ENCODE data around the gene IFIT1.
"Not testable (repeated sequence)": the region's sequence is repeated elsewhere in the genome, so short reads cannot be mapped to it uniquely, and the experiment has no call there.

IFIT1 gene

GRCh38 chr10:89403043-89403442 is 10.6 kb downstream of the IFIT1 start:
- no peak for FAIRE-seq

DNA sequence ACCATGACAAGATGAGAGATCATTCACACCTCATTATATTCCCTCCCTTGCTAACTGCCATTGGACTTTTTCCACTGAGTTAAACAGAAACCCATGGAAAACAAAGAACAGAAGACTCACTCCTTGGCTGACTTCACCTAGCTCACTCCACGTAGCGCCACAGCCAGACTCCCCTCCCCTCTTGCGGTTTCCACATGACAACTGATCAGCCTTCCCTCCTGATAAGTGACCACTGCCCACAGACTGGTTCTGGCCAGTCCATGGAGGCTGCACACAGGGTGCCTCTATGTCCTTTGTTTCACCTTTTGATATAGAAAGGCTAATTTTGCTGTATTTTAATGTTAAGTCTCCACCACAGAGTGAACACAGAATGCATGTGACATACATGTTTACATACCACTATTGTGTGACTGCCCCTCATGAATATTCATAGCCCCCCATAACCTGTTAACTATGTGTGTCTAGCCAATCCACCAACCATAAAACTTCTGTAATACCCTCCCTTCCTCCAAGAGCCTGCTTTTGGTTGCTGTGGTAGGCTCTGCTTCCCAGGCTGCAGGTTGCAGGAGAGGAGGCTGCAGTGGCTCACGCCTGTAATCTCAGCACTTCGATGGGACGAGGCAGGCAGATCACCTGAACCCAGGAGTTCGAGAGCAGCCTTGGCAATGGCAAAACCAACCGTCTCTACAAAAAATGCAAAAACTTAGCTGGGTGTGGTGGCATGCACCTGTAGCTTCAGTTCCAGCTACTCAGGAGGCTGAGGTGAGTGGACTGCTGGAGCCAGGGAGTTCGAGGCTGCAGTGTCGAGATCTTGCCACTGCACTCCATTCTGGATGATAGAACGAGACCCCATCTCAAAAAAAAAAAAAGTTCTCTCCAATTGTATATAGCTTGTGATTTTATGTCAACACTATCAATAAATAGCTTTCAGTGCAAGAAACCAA is 12.0 kb downstream of the IFIT1 start:
- no peak for FAIRE-seq

GRCh38 chr10:89406178-89406577 is 13.8 kb downstream of the IFIT1 start:
- not testable (repeated sequence) for FAIRE-seq

DNA sequence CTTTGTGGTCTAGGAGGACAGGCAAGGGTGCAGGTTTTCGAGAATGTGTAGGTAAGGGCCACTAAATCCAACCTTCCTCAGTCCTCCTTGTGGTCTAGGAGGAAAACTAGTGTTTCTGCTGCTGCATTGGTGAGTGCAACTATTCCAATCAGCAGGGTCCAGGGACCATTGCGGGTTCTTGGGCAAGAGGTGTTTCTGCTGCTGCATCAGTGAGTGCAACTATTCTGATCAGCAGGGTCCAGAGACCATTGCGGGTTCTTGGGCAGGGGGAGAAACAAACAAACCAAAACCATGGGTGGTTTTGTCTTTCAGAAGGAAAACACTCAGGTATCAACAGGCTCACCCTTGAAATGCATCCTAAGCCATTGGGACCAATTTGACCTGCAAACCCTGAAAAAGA is 15.4 kb downstream of the IFIT1 start:
- not testable (repeated sequence) for FAIRE-seq

DNA sequence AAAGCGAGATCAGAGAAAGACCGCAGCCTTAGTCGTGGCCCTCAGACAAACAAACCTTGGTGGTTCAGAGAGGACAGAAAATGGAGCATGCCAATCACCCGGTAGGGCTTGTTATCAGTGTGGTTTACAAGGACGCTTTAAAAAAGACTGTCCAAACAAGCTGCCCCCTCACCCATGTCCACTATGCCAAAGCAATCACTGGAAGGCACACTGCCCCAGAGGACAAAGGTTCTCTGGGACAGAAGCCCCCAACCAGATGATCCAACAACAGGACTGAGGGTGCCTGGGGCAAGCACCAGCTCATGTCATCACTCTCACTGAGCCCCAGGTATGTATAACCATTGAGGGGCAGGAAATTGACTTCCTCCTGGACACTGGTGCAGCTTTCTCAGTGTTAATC is 16.9 kb downstream of the IFIT1 start:
- FAIRE-seq, result not testable (repeated sequence)

DNA sequence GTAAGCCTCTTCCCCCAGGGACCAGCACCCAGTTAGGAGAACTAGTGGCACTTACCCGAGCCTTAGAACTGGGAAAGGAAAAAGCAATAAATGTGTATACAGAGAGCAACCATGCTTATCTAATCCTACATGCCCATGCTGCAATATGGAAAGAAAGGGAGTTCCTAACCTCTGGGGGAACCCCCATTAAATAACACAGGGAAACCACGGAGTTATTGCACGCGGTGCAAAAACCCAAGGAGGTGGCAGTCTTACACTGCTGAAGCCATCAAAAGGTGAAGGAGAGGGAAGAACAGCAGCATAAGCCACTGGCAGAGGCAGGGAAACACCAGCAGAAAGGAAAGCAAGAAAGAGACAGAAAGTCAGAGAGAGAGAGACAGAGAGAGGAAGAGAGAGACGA is 18.1 kb downstream of the IFIT1 start:
- not testable (repeated sequence) for FAIRE-seq

GRCh38 chr10:89411135-89411534 is 18.7 kb downstream of the IFIT1 start:
- not testable (repeated sequence) for FAIRE-seq

DNA sequence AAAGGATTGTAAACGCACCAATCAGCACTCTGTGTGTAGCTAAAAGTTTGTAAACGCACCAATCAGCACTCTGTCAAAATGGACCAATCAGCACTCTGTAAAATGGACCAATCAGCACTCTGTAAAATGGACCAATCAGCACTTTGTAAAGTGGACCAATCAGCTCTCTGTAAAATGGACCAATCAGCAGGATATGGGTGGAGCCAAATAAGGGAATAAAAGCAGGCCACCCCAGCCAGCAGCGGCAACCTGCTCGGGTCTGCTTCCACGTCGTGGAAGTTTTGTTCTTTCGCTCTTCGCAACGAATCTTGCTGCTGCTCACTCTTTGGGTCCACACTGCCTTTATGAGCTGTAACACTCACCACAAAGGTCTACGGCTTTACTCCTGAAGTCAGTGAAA is 19.9 kb downstream of the IFIT1 start:
- not testable (repeated sequence) for FAIRE-seq

GRCh38 chr10:89413398-89413912 is 21.0 kb downstream of the IFIT1 start:
- FAIRE-seq, result no peak

DNA sequence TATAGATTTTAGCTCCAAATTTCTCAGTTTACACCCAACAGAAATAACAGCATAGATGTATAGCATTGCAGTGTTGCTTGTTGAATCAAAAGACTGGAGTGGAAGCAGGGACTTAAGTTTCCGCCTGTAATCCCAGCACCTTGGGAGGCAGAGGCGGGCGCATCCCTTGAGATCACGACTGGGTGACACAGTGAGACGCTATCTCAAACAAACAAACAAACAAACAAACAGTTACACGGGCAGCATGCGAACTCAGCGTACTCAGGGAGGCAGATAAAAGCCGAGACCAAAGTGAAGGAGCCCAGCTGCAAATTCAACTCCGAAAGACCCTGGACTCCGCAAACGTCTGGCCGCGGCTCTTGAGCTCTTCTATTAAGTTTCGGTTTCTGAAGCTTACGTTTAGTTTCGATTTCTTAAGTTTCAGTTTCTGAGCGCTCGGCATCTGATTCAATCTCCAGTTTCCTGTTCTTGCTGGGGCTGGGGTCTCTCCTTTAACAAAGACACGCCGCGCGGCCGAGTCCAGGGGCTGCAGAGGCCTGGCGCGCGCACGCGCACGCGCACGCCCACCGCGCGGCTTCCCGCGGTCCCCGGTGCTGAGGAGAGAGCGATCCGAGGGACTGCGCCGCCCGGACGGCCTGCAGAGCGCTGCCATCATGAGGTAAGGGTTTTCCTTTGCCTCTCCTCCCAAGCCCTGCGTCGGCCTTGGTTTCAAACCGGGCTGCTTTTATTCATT is 21.9 kb downstream of the IFIT1 start, which contains the start of gene IFIT5:
TSS of gene IFIT5 (plus strand) at position 423 of the 733 bp plus-strand sequence. CDS start at position 654, 231 bp downstream.
- no peak for FAIRE-seq

DNA sequence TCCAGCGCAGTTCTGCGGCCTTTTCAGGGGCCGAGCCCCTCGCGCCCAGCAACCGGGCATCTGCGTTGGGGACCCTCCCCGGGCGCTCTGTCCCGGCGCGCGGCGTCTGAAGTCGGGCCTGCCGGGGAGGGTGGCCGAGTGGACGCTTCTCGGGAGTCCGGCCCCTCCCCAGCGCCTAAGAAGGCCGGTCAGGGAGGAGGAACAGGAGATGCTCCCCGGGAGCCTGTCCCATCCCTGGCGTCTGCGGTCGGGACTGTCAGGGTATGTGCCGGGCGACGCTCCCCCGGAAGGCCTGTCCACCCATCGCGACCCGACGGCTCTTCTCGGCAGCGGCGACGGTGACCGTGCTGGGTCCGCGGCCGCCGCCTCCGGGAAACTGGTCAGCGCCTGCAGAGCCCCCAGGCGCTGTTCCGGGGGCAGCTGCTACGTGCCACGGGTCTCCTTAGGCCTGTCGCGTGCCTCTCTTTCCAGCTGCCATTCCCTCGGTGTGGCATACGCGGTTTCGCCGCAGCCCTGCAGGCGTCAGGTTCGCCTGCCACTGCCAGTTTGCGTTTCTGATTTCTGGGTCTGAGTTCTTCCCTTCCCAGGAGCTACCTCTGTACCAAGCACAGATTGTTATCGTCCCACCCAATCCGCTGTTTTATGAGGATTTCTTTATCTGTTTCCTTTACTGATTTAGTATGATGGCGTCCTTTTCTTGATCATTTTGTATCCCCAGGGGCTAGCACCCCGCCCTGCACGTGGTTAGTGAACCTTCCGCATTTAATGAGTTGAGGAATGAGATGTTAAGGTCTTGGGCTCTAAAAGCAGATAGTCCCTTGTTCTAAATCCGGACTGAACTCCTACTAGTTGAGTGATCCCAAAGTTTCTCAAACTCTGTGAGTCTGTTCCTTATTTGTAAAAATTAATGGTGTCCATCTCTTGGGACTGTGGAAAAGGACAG is 22.7 kb downstream of the IFIT1 start:
- FAIRE-seq, result no peak

DNA sequence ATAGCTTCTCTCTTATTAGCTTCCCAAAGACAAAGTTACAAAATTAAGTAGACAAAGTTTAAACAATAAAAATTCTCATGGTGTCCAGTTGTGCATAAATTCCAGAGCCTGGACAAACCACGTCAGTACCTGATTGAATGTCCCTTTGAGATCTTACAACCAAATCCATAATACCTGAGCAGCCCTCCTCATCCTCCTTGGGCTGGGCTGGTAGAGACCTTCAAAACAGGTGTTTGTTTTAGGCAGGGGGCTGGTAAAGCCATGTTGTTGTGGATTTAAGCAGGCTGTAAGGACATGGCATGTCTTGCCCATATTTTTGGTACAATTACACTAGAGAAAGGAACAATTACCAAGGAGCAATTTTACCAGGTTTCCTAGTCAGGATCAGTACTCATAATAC is 24.0 kb downstream of the IFIT1 start:
- no peak for FAIRE-seq

- FAIRE-seq, result no peak
Measured at GRCh38 chr10:89419548-89419947, 27.1 kb downstream of the IFIT1 start.

- no peak for FAIRE-seq
Measured at GRCh38 chr10:89421018-89421476, 28.6 kb downstream of the IFIT1 start.

GRCh38 chr10:89425000-89425399 is 32.6 kb downstream of the IFIT1 start:
- FAIRE-seq, result peak; percentile 11

DNA sequence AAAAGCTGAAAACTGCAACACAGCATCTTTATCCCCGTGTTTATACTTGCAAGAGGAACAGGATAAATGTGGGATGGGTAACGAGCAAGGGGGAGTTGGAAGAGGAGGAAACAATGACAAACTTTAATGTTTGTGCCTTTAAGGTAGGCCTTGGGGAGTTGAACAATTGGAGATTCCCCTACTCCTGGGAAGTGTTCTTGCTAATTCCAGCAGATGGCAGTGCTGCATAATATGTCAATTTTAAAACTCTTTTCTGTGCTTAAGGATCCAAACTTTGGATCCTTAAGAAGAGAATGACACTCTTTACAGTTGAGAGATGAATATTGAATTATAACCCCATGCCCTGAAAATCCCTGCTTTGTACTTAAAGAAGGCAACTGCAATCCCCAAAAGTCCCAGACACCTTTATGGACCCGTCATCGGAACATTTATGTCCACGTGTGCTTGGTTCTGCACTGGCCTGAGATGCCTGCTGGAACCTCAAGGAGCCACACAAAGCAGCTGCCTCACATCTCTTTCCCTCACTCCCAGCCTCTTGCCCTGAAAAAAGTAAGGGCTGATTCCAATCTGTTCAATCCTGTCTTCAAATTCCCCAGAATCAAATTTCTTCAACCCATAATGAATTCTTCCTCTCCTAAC is 33.9 kb downstream of the IFIT1 start:
- peak; percentile 97 for FAIRE-seq

DNA sequence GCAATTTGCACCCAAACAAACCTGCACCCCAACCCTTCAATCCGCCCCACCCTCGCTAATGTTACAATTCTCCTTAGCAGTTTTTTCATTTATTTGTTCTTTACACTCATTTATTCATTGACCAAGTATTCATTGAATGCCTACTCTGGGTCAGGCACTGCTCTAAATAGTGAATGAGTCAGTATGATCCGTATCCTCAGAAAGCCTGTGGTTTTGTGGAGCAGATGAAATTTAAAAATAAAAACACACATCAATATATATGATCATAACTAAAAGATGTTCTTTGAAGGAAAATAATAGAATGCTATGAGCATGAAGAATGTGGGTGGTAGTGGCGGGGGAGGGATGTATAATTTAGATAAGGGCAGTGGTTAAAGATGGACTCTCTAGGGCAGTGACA is 35.2 kb downstream of the IFIT1 start:
- no peak for FAIRE-seq

GRCh38 chr10:89428877-89429276 is 36.5 kb downstream of the IFIT1 start:
- no peak for FAIRE-seq

DNA sequence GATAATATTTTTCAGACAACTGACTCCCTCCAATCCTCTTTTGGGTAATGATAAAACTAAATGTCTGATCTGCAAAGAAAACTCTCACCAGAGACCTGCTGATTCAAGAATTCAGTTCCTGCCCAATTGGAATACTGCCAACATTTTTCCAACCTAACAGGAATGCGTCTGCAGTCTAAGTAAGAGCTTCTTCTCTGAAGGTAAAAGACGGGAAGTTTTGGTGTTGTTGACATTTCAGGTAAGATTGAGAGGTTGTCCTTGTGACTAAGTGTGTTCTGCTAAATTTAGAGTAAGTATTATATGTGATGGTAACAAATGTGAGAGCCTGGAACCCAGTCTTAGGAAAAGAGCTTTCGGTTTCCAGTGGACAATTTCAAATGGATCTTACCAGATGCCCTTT is 39.6 kb downstream of the IFIT1 start:
- no peak for FAIRE-seq

GRCh38 chr10:89438525-89438924 is 46.1 kb downstream of the IFIT1 start:
- no peak for FAIRE-seq

GRCh38 chr10:89440226-89441009 is 48.0 kb downstream of the IFIT1 start:
- FAIRE-seq, result no peak
